PFSK-1 (cell line): ENCODE measurements around the gene OSGIN1.

ENCODE experiments used
- POLR2AphosphoS5 ChIP-seq: IDR thresholded peaks from 2 replicates; pipeline ENCODE4 v1.6.1; 2012; ENCODE audit warnings: low read depth, mild to moderate bottlenecking, control low read depth, low read length, moderate library complexity
- TF ChIP-seq, protein P1 (sequence below), 2 experiments: IDR thresholded peaks; 2 replicates each; pipeline versions ENCODE4 v1.6.1 to v1.8.0; 2011 to 2012; ENCODE audit warnings: low read depth in 2 of 2, low read length in 2 of 2, control low read depth in 1 of 2, inconsistent platforms in 1 of 2, mild to moderate bottlenecking in 1 of 2, moderate library complexity in 1 of 2; ENCODE audit not compliant: insufficient read depth in 1 of 2

DNA sequence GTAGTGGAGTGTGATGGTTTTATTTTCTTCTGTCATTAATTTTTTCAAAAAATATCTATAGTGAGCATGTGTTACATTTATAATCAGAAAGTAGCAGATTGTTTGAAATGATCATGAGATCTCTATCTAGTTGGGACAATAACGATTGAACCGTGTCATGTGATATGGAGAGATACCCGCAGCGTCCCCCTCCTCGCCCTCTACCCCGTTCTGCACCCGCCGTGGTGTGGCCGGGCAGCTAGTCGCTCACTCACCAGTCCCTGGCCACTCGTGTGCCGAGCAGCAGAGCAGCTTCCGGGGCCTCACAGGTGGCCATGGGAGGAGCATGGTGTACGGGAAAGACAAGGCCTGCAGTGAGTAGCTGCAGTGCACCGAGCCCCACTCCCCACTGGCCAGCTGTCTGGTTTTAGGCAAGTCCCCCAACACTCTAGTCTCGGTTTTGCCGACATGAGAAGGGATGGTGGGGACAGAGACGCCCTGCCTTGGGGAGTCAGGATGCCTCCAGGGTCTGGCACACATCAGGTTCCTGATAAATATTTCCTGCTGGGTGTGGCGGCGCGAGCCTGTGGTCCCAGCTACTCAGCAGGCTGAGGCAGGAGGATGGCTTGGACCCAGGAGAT, 38.8 kb upstream of the OSGIN1 start:
- no peak for TF ChIP-seq POLR2AphosphoS5
- TF ChIP-seq, protein P1, sequence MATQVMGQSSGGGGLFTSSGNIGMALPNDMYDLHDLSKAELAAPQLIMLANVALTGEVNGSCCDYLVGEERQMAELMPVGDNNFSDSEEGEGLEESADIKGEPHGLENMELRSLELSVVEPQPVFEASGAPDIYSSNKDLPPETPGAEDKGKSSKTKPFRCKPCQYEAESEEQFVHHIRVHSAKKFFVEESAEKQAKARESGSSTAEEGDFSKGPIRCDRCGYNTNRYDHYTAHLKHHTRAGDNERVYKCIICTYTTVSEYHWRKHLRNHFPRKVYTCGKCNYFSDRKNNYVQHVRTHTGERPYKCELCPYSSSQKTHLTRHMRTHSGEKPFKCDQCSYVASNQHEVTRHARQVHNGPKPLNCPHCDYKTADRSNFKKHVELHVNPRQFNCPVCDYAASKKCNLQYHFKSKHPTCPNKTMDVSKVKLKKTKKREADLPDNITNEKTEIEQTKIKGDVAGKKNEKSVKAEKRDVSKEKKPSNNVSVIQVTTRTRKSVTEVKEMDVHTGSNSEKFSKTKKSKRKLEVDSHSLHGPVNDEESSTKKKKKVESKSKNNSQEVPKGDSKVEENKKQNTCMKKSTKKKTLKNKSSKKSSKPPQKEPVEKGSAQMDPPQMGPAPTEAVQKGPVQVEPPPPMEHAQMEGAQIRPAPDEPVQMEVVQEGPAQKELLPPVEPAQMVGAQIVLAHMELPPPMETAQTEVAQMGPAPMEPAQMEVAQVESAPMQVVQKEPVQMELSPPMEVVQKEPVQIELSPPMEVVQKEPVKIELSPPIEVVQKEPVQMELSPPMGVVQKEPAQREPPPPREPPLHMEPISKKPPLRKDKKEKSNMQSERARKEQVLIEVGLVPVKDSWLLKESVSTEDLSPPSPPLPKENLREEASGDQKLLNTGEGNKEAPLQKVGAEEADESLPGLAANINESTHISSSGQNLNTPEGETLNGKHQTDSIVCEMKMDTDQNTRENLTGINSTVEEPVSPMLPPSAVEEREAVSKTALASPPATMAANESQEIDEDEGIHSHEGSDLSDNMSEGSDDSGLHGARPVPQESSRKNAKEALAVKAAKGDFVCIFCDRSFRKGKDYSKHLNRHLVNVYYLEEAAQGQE (IDR thresholded peaks at IDR 0.05; ENCODE audit: insufficient read depth in 1 of 2, low read depth in 2 of 2, low read length in 2 of 2), result no peak
